Measurements from ENCODE around the gene ZBED1.
A peak's percentile ranks its signal among the peaks of the same experiment; 100 is the strongest.

Gene ZBED1

GRCh38 chrX:2502668-2503519 lies 2.1 kb upstream of the ZBED1 start:
- peak; percentile 25 for DNase-seq (ENCODE audit: low read depth)
- no peak for TF ChIP-seq CTCF (conservative IDR thresholded peaks at IDR 0.05; ENCODE audit: low read depth, low read length)
- no peak overlapping the region for H3K4me3 ChIP-seq (ENCODE audit: low read depth, low read length)

- DNase-seq (ENCODE audit: low read depth): no peak
- no peak for TF ChIP-seq CTCF (conservative IDR thresholded peaks at IDR 0.05; ENCODE audit: low read depth, low read length)
- no peak overlapping the region for H3K4me3 ChIP-seq (ENCODE audit: low read depth, low read length)
Measured at GRCh38 chrX:2502120-2502667, 1.4 kb upstream of the ZBED1 start.

GRCh38 chrX:2501559-2502102 lies 855 bp upstream of the ZBED1 start:
- no peak overlapping the region for H3K4me3 ChIP-seq (ENCODE audit: low read depth, low read length)
- no peak for DNase-seq (ENCODE audit: low read depth)
- no peak for TF ChIP-seq CTCF (conservative IDR thresholded peaks at IDR 0.05; ENCODE audit: low read depth, low read length)

GRCh38 chrX:2500091-2500802 lies 529 bp downstream of the ZBED1 start:
- peak overlapping the region; percentile 76 for H3K4me3 ChIP-seq (ENCODE audit: low read depth, low read length)
- no peak for TF ChIP-seq CTCF (conservative IDR thresholded peaks at IDR 0.05; ENCODE audit: low read depth, low read length)
- peak; percentile 58 for DNase-seq (ENCODE audit: low read depth)

- no peak for DNase-seq (ENCODE audit: low read depth)
- no peak for TF ChIP-seq CTCF (conservative IDR thresholded peaks at IDR 0.05; ENCODE audit: low read depth, low read length)
- peak overlapping the region; percentile 76 for H3K4me3 ChIP-seq (ENCODE audit: low read depth, low read length)
Measured at GRCh38 chrX:2499507-2499906, 1.3 kb downstream of the ZBED1 start.

GRCh38 chrX:2498781-2499302 lies 1.9 kb downstream of the ZBED1 start:
- peak; percentile 44 for DNase-seq (ENCODE audit: low read depth)
- peak overlapping the region; percentile 76 for H3K4me3 ChIP-seq (ENCODE audit: low read depth, low read length)
- no peak for TF ChIP-seq CTCF (conservative IDR thresholded peaks at IDR 0.05; ENCODE audit: low read depth, low read length)

All from choroid plexus epithelial cell (primary cell).